ENCODE data around the gene OPA1.
A peak's percentile ranks its signal among the peaks of the same experiment; 100 is the strongest.

The OPA1 gene

DNA sequence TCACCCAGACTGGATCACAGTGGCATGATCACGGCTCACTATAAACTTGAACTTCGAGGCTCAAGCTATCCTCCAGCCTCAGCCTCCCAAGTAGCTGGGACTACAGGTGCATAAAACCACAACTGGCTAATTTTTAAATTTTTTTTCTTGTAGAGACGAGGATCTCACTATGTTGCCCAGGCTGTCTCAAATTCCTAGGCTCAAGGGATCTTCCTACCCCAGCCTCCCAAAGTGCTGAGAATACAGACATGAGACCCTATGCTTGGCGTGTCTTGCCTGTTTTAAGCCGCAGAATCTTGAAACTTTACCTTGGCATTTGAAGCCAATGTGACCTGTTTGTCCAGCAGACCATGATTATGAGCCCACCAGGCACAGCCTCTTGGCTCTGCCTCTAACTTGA lies 119.9 kb downstream of the OPA1 start:
- DNase-seq, result no peak

- no peak for DNase-seq
Observed at GRCh38 chr3:193714523-193715137, 121.6 kb downstream of the OPA1 start.

DNA sequence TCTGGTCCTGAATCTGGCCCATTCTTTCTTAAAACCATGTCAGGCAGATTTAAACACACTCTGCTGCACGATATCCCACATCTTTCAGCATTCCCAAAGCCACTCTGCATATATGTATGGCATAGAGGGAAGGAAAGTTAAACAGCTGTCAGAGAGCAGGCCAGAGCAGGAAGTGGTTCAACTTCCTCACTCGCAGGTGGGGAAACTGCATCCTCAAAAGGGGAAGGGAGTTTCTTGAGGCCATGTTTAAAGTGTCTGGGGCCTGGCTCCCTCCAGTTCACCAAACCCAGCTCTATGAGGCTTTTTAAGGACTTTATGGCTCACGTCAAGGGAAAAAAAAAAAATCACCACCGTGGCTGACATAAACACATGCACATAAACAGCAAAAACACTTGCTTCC lies 123.1 kb downstream of the OPA1 start:
- no peak for DNase-seq

- no peak for DNase-seq
Observed at GRCh38 chr3:193719735-193720134, 126.7 kb downstream of the OPA1 start.

DNA sequence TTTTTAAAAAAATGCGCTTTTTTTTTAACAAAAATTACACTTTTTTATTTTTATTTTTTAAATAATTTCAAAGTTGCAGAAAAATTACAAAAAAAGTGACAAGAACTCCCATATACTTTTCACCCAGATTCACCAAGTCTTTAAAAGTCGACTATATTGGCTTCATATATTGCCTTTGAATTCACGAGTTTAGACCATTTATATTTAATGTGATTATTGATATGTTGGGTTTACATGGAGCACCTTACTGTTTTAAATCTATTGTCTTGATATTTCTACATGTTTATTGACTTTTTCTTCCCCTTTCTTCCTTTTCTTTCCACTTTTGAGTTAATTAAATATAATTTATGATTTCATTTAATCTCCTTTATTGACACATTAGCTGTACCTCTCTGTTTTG lies 127.2 kb downstream of the OPA1 start:
- no peak for DNase-seq

DNA sequence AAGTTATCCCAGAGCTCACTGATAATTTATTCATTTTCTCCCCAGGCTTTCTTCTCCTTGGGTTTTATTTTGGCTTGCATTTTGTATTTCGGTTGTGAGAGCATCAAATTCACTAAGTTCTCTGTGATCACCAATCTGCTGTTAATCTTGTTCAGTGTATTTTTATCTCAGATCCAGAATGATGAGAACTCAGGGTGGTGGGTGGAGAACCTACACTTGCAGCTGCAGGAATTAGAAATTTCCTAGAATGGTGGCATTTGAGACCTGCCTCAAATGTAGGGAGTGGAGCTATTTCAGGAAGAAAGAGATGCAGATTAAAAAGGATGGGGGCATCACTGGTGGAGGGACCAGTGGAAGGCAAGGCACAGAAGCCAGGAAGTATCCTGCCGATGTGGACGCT lies 129.6 kb downstream of the OPA1 start:
- DNase-seq, result no peak

DNA sequence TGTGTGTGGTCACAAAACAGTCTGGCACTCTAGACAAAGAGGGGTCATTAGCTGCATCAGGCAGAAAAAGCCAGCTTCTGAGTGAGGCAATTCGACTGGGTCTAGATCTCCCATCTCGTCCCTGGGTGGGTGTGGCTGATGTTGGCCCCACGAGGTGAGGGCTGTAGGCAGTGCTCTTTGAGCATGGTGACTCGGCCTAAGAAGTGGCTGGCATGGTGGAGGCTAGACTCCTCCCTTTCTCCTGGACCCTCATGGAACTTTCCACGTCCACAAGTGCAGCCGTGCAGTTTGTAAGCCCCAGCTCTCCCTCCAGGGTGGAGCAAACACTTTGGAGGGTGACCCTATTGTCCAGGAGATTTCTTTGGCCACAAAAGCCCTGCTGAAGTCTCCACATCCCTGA lies 134.1 kb downstream of the OPA1 start:
- DNase-seq, result no peak

DNA sequence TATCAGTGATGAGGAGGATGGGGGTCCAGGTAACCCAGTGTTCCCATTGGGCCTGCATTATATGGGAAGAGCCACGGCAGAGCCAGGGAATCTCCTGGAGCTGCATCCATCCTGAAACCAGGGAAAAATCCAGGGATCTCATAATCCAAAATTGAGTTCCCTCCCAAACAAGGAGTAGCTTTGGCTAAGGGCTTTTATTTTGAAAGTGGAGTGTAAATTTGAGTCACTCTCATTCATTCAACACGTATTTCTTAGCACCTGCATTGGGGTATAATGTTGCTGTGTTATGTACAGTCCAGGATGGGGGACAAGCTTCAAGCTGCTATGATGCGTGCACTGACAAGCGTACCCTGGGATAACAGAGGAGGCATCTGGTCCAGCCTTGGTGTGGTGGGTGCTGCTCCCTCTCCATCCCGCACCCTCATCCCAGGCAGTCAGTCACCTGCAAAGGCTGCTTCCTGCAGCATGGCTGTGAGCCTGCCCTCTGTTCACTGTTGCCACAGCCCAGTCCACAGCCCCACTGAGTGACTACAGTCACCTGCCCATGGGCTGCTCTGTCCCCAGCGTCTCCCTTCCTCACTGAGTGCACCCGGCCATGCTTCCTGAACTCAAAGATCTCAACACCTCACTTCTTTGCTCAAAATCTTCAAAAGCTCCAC lies 135.6 kb downstream of the OPA1 start:
- DNase-seq, result no peak

GRCh38 chr3:193729088-193729465 lies 136.1 kb downstream of the OPA1 start:
- DNase-seq, result no peak

DNA sequence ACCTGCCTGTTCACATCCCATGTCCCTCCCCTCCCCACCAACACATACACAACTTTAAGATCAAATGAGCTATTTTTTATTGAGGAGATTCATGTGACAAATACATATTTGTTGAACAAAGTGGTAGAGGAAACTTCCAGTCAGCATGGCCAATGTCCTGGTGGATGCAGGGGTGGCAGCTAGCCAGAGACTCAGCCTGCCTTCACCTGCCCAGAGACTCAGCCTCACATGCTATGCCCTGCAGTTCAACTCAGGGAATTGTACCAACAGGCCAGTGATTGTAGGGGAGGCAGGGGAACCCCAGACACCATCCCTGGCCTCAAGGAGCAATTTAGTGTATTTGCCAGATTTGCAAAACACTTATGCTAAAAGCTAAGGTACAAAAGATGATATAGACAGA lies 136.6 kb downstream of the OPA1 start:
- DNase-seq, result no peak

GRCh38 chr3:193730511-193730910 lies 137.5 kb downstream of the OPA1 start:
- DNase-seq, result no peak

GRCh38 chr3:193730976-193731375 lies 138.0 kb downstream of the OPA1 start:
- no peak for DNase-seq

GRCh38 chr3:193731656-193732055 lies 138.6 kb downstream of the OPA1 start:
- DNase-seq, result no peak

DNA sequence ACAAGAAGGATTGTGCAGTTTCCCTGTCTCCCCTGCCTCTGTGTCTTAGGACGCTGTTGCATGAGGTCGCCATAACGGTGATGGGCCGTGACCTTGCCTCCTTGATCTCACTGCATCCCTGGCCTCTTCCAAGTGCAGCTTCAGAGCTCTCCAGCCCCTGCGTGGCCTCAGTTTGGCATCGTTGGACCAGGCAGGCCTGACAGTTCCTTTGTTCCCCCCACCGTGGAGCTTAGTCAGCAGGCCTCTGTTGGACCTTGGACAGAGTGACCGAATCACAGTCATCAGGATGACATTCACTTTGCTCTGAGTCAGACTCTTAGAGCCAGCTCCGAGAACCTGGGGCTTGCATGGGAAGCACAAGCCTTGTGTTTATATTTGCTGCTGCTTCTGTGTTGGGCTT lies 139.4 kb downstream of the OPA1 start:
- DNase-seq, result no peak

DNA sequence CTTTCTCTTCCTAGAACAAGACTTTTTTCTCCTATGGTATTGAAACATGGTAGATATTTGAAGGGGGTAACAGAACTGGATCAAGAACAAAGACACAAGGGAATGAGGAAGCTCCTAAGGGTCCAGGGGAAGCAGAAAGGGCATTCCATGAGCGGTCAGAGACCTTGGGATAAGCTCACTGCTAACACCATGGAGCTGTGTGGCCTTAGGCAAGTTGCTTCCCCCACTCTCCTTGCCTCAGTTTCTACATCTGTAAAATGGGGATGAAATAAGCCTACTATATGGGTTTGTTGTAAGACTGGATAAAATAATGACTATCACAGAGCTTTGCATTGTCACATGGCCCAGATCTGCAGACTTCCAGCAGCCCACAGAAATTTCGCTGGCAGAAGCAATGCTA lies 139.8 kb downstream of the OPA1 start:
- no peak for DNase-seq

GRCh38 chr3:193734737-193735366 lies 141.8 kb downstream of the OPA1 start:
- DNase-seq, result no peak

- no peak for DNase-seq
Observed at GRCh38 chr3:193735850-193736249, 142.8 kb downstream of the OPA1 start.

DNA sequence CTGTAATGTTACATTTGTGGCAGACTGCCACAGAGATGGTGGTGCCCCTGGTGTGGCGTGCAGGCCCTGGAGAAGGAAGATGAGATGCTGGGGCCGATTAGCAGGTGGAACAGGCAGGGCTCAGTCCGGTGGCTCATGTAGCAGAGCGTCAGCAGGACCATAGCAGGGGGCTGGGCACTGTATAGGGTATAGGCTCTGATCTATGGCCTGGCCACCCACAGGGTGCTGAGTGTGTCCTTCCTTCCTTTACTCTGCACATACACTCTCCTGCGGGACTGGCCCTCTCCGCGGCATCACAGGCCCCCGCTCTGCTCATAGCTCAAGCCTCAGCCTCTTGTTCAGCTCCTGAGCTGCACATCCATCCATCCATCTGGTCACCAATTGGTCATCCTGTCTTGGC lies 143.6 kb downstream of the OPA1 start:
- no peak for DNase-seq

GRCh38 chr3:193737191-193737751 lies 144.3 kb downstream of the OPA1 start:
- DNase-seq, result no peak

DNA sequence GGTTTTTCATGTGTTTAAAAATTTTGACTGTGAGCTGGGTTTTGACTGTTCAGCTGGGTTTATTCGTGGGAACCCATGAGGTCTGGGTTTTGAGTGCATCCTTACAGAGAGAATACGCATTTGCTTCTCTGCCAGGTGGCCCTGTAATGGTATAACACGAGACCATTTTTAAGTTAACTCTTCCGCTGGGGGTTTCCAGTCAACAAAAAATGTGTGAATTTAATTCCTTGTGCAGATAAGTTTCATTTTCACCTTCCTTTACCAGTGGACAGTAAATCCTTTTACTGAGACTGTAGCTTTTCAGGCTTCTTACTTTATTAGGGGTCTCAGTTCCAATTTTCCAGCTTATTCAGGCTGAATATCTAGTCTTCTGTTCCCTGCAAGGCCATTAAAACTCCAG lies 149.6 kb downstream of the OPA1 start:
- DNase-seq, result no peak

GRCh38 chr3:193743702-193744047 lies 150.7 kb downstream of the OPA1 start:
- peak; percentile 23 for DNase-seq

- DNase-seq, result no peak
Observed at GRCh38 chr3:193744048-193744821, 151.2 kb downstream of the OPA1 start.

DNA sequence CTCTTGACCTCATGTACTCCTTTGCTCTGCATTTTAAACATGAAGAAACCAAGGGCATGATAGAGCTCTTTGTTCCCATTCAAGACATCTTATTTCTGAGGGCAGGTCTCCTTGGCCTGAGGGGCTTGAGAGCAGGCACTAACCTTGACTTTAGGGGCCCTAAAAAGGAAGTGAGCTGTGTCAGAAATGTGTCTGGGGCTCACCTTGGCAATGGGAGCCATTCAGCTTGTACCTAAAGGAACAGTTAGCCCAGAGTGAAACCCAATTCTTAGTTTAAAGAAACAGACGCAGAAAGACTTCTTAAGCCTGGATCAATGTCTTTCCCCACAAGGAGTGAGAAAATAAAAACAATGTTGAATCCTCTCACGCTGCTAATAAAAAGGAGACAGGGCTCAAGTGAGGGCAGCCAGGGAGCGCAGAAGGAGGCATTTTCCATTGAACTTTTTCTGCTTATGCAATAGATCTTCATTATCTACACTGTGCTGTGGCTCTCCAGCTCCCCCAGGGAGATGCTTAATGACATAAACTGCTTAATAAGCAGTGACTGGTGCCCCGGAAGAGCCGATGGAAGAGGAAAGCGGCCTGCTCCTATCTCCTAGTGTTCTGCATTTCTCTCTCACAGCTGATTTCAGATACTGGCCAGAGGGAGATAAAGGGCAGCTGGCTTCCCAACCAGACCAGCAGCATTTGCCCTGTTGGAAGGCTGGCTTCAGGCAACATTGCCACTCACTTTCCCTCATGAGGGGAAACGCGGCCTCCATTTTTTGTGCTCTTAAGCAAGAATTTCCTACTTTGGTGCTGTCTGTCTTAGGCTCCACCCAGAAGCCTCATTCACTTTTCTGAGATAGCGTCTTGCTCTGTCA lies 152.0 kb downstream of the OPA1 start:
- DNase-seq, result no peak
